IPS-15b (cell line): ENCODE data around the gene CREBBP.

Experiments used
- H3K27me3 ChIP-seq: one replicate; pipeline ENCODE4 v1.6.1; 2013; ENCODE audit warnings: low read length; ENCODE audit not compliant: control insufficient read depth, insufficient read depth
- H3K36me3 ChIP-seq: one replicate; pipeline ENCODE4 v1.6.1; 2013; ENCODE audit warnings: low read length; ENCODE audit not compliant: control insufficient read depth, insufficient read depth
- H3K4me1 ChIP-seq: one replicate; pipeline ENCODE4 v1.6.1; 2013; ENCODE audit warnings: mild to moderate bottlenecking, low read length; ENCODE audit not compliant: control insufficient read depth, insufficient read depth
- H3K4me3 ChIP-seq: one replicate; pipeline ENCODE4 v1.5.1; 2013; ENCODE audit warnings: low read depth, low read length
- H3K9ac ChIP-seq: one replicate; pipeline ENCODE4 v1.6.1; 2013; ENCODE audit warnings: low read depth, mild to moderate bottlenecking, low read length
- H3K9me3 ChIP-seq: one replicate; pipeline ENCODE4 v1.6.1; 2013; ENCODE audit warnings: mild to moderate bottlenecking, low read length; ENCODE audit not compliant: control insufficient read depth, insufficient read depth

The CREBBP gene

GRCh38 chr16:3781421-3781820, 99.1 kb downstream of the CREBBP start:
- H3K36me3 ChIP-seq: peaks cover 23% of the 10 kb centered on the region
- no peaks in the 10 kb centered on the region for H3K4me1 ChIP-seq
- no peaks in the 10 kb centered on the region for H3K27me3 ChIP-seq
- H3K4me3 ChIP-seq: no peak overlapping the region
- H3K9ac ChIP-seq: no peak overlapping the region
- no peaks in the 10 kb centered on the region for H3K9me3 ChIP-seq

- no peaks in the 10 kb centered on the region for H3K27me3 ChIP-seq
- H3K36me3 ChIP-seq: peaks cover 26% of the 10 kb centered on the region
- no peaks in the 10 kb centered on the region for H3K4me1 ChIP-seq
- no peak overlapping the region for H3K4me3 ChIP-seq
- H3K9me3 ChIP-seq: no peaks in the 10 kb centered on the region
- H3K9ac ChIP-seq: no peak overlapping the region
Measured at GRCh38 chr16:3780570-3780969, 99.9 kb downstream of the CREBBP start.

DNA sequence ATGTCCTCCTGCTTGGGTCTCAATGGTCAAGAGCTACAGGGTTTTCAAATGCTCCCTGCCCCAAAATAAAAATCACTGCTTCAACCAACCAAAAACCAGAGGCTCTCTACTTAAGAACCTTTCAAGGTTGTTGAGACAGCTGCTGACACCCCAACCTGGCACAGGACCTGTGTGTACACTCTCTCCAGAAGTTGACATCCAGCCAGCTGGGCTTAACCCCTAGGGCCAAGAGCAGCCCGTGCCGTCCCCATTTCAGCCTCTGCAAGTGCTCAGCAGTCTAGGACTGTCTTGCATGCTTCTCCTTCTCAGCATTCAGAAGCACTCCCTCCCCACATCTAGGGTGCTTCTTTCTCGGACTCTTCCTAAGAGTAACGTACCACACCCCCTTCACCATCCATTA, 104.2 kb downstream of the CREBBP start:
- no peaks in the 10 kb centered on the region for H3K4me1 ChIP-seq
- H3K9me3 ChIP-seq: no peaks in the 10 kb centered on the region
- H3K27me3 ChIP-seq: no peaks in the 10 kb centered on the region
- peaks cover 35% of the 10 kb centered on the region for H3K36me3 ChIP-seq
- no peak overlapping the region for H3K4me3 ChIP-seq
- no peak overlapping the region for H3K9ac ChIP-seq

GRCh38 chr16:3774819-3775218, 105.7 kb downstream of the CREBBP start:
- H3K4me3 ChIP-seq: no peak overlapping the region
- no peak overlapping the region for H3K9ac ChIP-seq
- H3K4me1 ChIP-seq: no peaks in the 10 kb centered on the region
- no peaks in the 10 kb centered on the region for H3K27me3 ChIP-seq
- peaks cover 29% of the 10 kb centered on the region for H3K36me3 ChIP-seq
- H3K9me3 ChIP-seq: no peaks in the 10 kb centered on the region

- H3K9me3 ChIP-seq: no peaks in the 10 kb centered on the region
- H3K27me3 ChIP-seq: no peaks in the 10 kb centered on the region
- no peak overlapping the region for H3K9ac ChIP-seq
- H3K4me1 ChIP-seq: no peaks in the 10 kb centered on the region
- no peak overlapping the region for H3K4me3 ChIP-seq
- H3K36me3 ChIP-seq: peaks cover 27% of the 10 kb centered on the region
Measured at GRCh38 chr16:3774156-3774767, 106.3 kb downstream of the CREBBP start.

DNA sequence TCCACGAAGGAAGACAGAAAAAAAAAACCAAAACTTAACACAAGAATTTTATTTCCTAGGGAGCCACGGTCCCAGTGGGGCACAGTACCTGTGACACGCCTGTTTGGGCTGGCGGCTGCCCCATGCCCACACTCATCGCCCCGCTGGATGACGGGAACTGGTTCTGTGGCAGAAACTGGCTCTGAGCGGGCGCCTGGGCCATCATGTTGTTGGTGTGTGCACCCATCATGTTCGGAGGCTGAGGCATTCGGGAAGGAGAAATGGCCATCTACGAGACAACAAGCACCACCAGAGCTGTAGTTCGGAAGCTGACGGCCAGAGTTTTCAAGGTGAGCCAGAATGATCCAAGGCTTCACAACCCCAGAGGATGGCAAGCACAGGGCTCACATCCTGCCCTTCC, 106.8 kb downstream of the CREBBP start:
- no peaks in the 10 kb centered on the region for H3K9me3 ChIP-seq
- H3K27me3 ChIP-seq: no peaks in the 10 kb centered on the region
- peaks cover 31% of the 10 kb centered on the region for H3K36me3 ChIP-seq
- no peaks in the 10 kb centered on the region for H3K4me1 ChIP-seq
- H3K4me3 ChIP-seq: no peak overlapping the region
- no peak overlapping the region for H3K9ac ChIP-seq

- Histone ChIP-seq H3K4me1 (no peaks in the 10 kb centered on the region), H3K9ac (no peak overlapping the region), H3K9me3 (no peaks in the 10 kb centered on the region), H3K4me3 (no peak overlapping the region), H3K36me3 (peaks cover 36% of the 10 kb centered on the region), H3K27me3 (no peaks in the 10 kb centered on the region)
Measured at GRCh38 chr16:3771513-3771912, 109.0 kb downstream of the CREBBP start.

GRCh38 chr16:3770530-3770929, 110.0 kb downstream of the CREBBP start:
- no peak overlapping the region for H3K9ac ChIP-seq
- no peaks in the 10 kb centered on the region for H3K27me3 ChIP-seq
- peaks cover 31% of the 10 kb centered on the region for H3K36me3 ChIP-seq
- no peaks in the 10 kb centered on the region for H3K9me3 ChIP-seq
- H3K4me1 ChIP-seq: no peaks in the 10 kb centered on the region
- H3K4me3 ChIP-seq: no peak overlapping the region

DNA sequence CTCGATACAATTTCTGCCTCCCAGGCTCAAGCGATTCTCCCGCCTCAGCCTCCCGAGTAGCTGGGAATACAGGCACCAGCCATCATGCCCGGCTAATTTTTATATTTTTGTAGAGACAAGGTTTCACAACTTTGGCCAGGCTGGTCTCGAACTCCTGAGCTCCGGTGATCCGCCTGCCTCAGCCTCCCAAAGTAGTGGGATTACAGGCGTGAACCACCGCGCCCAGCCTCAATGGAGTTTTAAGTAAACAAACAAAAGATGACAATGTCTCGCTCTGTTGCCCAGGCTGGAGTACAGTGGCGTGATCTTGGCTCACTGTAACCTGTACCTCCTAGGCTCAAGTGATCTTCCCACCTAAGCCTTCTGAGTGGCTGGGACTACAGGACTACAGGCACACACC, 110.6 kb downstream of the CREBBP start:
- Histone ChIP-seq H3K36me3 (peaks cover 30% of the 10 kb centered on the region), H3K9ac (no peak overlapping the region), H3K9me3 (no peaks in the 10 kb centered on the region), H3K4me1 (no peaks in the 10 kb centered on the region), H3K27me3 (no peaks in the 10 kb centered on the region), H3K4me3 (no peak overlapping the region)

GRCh38 chr16:3769013-3769412, 111.5 kb downstream of the CREBBP start:
- H3K27me3 ChIP-seq: no peaks in the 10 kb centered on the region
- H3K4me3 ChIP-seq: no peak overlapping the region
- H3K36me3 ChIP-seq: peaks cover 27% of the 10 kb centered on the region
- no peak overlapping the region for H3K9ac ChIP-seq
- H3K4me1 ChIP-seq: no peaks in the 10 kb centered on the region
- no peaks in the 10 kb centered on the region for H3K9me3 ChIP-seq

DNA sequence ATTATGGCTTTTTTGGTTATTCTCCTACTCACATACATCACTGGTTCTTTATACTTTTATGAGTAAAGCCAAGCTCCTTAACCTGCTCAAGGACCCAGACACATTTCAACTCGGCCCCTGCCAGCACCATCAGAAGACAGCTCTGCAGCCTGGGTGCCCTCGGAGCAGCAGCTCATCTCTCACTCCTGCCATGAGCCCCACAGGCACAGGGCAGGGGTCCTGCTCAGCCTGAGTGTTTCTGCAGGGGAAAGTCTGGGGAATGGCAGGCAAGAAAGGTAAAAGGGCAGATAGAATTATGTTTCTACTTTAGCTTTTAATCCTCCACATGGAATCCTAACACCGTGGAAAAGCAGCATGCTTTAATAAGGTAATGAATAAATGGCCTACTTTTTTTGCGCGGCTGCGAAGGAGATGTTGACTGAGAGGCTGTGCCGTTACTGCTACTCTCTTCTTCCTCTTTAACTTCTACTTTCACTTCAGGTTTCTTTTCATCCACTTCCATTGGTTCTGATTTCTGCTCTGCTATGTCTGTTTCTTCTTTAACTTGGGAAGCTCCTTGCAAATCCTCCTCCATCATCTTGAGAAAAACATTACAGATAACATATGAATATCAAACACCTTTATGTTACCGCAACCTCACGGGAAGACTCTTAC, 113.1 kb downstream of the CREBBP start:
- H3K36me3 ChIP-seq: peaks cover 22% of the 10 kb centered on the region
- no peak overlapping the region for H3K9ac ChIP-seq
- no peak overlapping the region for H3K4me3 ChIP-seq
- no peaks in the 10 kb centered on the region for H3K27me3 ChIP-seq
- no peaks in the 10 kb centered on the region for H3K4me1 ChIP-seq
- no peaks in the 10 kb centered on the region for H3K9me3 ChIP-seq

GRCh38 chr16:3766177-3766576, 114.3 kb downstream of the CREBBP start:
- H3K4me1 ChIP-seq: no peaks in the 10 kb centered on the region
- peaks cover 24% of the 10 kb centered on the region for H3K36me3 ChIP-seq

More at GRCh38 chr16:3766177-3766576, 114.3 kb downstream of the CREBBP start:
- Histone ChIP-seq H3K9ac (no peak overlapping the region), H3K4me3 (no peak overlapping the region), H3K27me3 (no peaks in the 10 kb centered on the region), H3K9me3 (no peaks in the 10 kb centered on the region)
